Measurements from ENCODE around the gene VWCE.
"Not testable (repeated sequence)": the region's sequence is repeated elsewhere in the genome, so short reads cannot be mapped to it uniquely, and the experiment has no call there.

The VWCE gene

DNA sequence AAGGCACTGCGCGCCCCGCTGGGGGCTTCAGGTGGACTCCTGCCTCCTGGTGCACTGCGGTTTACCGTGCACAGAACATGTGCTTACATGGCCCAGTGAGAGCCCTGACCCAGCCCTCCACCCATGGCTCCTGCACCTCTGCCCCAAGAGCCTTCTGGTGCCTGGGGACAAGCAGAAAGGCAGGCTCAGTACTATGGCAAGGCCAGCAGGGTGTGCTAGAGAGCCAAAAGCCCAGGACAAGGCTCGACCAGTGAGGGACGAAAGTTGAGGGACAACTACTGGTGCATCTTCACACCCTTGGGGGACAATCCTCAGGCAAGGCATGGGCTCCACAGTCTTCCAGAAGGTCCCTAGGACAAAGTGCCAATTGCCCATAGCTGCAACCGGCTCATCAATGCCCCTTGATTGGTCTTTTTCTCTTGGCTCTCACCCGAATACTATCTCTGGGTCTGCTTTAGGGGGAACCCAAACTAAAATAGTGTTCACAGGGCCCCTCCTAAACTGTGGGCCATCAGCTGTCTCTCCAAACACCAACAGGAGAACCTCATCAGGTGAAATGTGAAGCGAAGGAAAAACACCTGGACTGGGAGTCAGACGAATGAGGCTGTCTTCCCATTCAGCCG is 40.6 kb downstream of the VWCE start:
- DNase-seq (ENCODE audit: low read depth in 2 of 2, low spot score in 1 of 2): peak; percentile 12

GRCh38 chr11:61252332-61252731 is 42.8 kb downstream of the VWCE start:
- not testable (repeated sequence) for DNase-seq (ENCODE audit: low read depth in 2 of 2, low spot score in 1 of 2)

DNA sequence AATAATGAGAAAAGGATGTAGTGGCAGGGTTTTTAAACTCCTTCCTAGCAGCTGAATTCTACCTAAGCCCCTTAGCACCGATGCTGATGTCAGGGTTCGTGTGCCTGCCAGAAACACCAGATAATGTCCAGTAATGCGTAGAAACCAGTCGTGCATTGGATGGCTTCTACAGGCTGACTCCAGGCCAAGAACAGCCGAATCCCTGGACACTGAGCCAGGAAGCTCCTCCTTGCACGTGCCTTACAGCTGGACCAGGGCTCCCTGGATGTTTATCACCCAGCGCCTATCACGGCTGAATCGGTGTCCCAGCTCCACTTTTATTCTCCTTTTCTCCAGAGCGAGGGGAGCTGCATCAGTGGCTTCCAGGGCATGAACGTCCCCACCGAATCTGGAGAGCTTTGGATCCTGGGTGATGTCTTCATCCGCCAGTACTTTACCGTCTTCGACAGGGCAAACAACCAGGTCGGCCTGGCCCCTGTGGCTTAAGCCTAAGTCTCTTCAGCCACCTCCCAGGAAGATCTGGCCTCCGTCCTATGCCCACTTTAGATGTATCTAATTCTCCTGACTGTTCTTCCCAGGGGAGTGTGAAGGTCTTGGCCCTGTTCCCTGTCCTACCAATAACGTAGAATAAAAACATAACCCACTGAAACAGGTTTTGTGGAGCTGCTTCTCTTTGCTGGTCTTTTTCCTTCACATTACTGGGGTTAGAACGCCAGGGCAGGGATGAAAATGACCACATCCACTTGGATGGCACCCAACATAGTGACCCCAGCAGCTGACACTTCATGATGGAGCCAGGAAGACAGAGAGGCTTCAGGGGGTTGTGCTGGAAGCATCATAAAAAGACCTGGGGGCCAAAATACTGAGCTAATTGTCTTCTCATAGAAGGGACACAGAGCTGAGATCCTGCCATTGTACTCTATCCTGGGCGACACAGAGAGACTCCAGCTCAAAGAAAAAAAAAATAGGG is 44.0 kb downstream of the VWCE start:
- not testable (repeated sequence) for DNase-seq (ENCODE audit: low read depth in 2 of 2, low spot score in 1 of 2)

- not testable (repeated sequence) for DNase-seq (ENCODE audit: low read depth in 2 of 2, low spot score in 1 of 2)
These were observed 45.9 kb downstream of the VWCE start for GRCh38 chr11:61249201-61249600.

DNA sequence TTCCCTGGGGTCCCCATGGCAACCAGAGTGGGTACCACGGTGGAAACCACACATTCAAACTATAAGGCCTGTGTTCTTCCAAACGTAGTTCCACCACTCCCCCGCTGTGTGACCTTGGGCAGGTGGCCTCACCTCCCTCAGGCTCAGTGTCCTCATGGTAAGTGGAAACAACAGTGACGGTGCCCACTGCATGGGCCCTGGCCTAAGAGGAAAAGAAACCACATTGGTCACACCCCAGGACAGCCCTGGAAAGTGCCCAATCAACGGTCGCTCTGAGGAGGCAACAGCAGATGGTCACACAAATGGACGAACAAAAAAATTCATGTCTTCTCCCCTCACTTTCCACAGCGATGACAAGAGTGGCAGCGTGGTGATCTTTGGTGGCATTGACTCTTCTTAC is 47.0 kb downstream of the VWCE start:
- not testable (repeated sequence) for DNase-seq (ENCODE audit: low read depth in 2 of 2, low spot score in 1 of 2)

- not testable (repeated sequence) for DNase-seq (ENCODE audit: low read depth in 2 of 2, low spot score in 1 of 2)
These were observed 49.7 kb downstream of the VWCE start for GRCh38 chr11:61245284-61245964.

- not testable (repeated sequence) for DNase-seq (ENCODE audit: low read depth in 2 of 2, low spot score in 1 of 2)
These were observed 53.6 kb downstream of the VWCE start for GRCh38 chr11:61241526-61241925.

DNA sequence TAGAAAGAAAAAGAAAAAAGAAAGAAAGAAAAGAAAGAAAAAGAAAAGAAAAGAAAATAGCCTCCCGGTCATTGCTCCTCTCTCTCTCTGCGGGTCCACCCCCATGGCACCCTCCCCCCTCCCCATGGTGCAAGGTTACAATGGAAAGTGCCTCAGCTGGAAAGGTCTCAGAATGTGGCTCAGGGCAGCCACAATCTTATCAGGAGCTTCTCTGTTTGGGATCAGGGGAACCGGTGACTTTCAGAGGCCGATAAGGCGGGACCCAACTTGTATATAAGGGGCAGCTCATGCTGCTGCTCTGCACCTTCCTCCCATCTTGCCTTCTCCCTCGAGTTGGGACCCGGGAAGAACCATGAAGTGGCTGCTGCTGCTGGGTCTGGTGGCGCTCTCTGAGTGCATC is 54.2 kb downstream of the VWCE start, which contains the start of gene PGA5:
PGA5 (plus strand) TSS at position 301 of the 400 bp plus-strand sequence; CDS start at position 353, 52 bp downstream.
- not testable (repeated sequence) for DNase-seq (ENCODE audit: low read depth in 2 of 2, low spot score in 1 of 2)

DNA sequence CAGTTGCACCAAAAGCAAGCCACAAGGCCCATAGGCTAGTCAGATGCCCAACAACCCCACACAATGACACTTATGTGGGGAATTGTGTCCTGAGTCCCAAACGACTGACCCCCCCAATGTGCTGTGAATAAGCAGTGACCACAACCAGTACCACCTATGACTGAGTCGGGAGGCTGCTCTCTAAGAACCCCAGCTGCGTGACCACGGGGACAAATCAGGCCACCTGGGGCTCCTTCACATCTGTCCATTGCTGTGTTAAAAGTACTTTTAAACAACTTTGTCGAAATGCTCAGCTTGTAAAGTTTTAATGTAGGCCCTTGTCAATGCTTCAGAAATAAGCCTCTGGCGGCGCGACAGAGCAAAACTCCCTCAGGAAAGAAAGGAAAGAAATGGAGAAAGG is 54.8 kb downstream of the VWCE start:
- not testable (repeated sequence) for DNase-seq (ENCODE audit: low read depth in 2 of 2, low spot score in 1 of 2)

DNA sequence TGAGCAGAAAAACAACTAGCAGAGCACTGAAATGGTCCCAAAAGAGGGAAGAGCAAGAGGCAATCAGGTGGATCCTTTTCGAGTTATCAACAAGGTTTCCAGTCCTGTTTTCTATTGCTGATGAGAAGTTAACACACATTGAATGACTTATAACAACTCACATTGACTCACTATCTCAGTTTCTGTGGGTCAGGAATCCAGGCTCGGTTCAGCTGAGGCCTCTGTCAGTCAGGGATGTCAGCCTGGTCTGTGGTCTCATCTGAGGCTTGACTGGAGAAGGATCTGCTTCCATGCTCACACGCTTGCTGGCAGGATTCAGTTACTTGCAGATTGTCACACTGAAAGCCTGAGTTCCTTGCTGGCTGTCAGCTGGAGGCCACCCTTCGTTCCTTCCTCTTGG is 58.0 kb downstream of the VWCE start:
- not testable (repeated sequence) for DNase-seq (ENCODE audit: low read depth in 2 of 2, low spot score in 1 of 2)

DNA sequence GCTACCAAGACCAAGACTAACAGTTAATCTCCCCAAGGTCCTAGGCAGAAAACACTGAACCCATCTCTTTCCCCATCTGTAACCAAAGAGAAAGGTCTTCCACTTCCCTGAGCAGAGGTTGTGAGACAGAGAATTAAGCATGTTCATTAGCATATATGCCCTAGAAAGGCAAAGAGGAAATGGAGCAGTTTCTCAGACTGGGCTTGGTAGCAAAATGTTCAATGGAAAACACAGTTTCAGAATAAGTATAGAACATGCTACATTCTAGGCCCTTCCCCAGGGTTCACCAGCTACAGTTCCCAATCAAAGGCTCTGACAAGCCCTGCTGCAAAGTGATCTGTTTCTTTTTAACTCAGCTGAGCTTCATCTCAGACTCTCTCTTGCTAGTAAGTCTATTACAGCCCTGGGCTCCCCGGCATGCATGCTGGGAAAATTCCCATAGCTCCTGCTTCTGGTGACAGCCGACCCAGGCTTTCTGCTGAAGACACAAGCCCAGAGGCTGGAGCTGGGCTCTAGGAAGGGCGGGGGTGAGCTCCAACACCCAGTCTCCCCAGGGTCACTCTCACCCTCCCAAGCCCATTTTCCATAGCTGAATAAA is 62.5 kb downstream of the VWCE start:
- not testable (repeated sequence) for DNase-seq (ENCODE audit: low read depth in 2 of 2, low spot score in 1 of 2)

DNA sequence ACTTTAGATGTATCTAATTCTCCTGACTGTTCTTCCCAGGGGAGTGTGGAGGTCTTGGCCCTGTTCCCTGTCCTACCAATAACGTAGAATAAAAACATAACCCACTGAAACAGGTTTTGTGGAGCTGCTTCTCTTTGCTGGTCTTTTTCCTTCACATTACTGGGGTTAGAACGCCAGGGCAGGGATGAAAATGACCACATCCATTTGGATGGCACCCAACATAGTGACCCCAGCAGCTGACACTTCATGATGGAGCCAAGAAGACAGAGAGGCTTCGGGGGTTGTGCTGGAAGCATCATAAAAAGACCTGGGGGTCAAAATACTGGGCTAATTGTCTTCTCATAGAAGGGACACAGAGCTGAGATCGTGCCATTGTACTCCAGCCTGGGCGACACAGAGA is 63.5 kb downstream of the VWCE start:
- DNase-seq (ENCODE audit: low read depth in 2 of 2, low spot score in 1 of 2): not testable (repeated sequence)

- not testable (repeated sequence) for DNase-seq (ENCODE audit: low read depth in 2 of 2, low spot score in 1 of 2)
These were observed 64.1 kb downstream of the VWCE start for GRCh38 chr11:61231033-61231432.

DNA sequence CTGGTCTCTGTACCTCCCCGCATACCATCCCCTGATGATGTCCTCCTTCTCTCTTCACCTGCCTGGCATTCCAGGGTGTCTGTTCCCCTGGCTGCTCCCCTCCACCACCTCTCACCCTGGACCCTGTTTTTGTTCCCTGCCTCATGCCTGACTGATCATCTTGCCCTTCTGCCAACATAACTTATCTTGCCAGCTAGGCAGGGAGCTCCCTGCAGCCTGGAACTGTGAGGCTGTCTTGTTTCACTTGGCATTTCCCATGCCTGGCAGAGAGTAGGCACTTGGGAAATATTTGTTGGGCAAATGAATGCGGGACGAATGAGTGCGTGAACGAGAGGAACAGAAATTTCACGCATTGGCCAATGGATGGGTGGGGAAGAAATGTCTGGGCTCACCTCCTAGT is 65.7 kb downstream of the VWCE start:
- DNase-seq (ENCODE audit: low read depth in 2 of 2, low spot score in 1 of 2): not testable (repeated sequence)

DNA sequence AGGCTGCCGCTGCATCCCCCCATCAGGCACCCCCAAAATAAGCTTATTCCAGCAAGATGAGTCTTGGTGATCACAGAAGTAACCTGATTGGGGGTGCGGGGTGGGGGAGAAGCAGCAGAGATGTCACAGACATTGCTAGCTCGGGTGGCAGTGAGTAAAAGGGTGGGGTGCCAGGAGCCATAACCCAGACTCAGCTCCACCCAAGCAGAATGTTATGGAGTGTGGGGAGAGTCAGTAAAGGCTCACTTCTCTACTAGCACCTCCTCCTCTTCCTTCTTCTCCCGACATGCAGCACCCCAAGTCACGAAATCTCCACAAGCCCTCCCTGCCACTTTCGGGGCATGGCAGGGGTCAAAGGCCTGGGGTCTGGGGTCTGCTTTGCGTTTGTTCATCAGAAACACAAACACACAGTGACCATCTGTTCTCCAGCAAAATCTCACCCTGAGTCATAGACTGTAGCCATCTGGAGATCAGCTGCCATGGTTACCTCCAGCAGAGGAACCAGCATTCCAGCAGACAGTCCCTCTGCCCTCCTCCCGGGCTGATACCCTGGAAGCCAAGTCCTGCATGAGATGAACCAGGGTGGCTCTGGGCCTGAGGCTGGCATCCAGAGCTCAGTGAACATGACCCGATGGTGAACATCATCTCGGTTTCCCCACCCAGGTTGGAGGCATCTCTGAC is 68.5 kb downstream of the VWCE start:
- DNase-seq (ENCODE audit: low read depth in 2 of 2, low spot score in 1 of 2): not testable (repeated sequence)

DNA sequence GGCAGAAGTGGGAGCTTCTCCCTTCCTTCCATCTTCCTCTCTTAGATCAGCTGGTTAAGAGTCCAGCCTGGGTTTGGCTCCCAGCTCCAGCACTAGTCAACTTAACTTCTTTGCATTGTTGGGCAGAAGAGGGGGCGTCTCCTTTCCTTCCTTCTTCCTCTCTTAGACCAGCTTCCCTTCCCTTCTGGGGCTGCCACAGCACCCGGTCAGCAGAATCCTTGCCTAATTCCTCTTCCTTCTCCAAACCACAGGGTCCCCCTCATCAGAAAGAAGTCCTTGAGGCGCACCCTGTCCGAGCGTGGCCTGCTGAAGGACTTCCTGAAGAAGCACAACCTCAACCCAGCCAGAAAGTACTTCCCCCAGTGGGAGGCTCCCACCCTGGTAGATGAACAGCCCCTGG is 72.4 kb downstream of the VWCE start:
- not testable (repeated sequence) for DNase-seq (ENCODE audit: low read depth in 2 of 2, low spot score in 1 of 2)

DNA sequence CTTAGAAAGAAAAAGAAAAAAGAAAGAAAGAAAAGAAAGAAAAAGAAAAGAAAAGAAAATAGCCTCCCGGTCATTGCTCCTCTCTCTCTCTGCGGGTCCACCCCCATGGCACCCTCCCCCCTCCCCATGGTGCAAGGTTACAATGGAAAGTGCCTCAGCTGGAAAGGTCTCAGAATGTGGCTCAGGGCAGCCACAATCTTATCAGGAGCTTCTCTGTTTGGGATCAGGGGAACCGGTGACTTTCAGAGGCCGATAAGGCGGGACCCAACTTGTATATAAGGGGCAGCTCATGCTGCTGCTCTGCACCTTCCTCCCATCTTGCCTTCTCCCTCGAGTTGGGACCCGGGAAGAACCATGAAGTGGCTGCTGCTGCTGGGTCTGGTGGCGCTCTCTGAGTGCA is 73.1 kb downstream of the VWCE start, which contains the start of gene PGA4:
PGA4 (plus strand) TSS at position 301 of the 400 bp plus-strand sequence; CDS start at position 355, 54 bp downstream.
- DNase-seq (ENCODE audit: low read depth in 2 of 2, low spot score in 1 of 2): not testable (repeated sequence)

DNA sequence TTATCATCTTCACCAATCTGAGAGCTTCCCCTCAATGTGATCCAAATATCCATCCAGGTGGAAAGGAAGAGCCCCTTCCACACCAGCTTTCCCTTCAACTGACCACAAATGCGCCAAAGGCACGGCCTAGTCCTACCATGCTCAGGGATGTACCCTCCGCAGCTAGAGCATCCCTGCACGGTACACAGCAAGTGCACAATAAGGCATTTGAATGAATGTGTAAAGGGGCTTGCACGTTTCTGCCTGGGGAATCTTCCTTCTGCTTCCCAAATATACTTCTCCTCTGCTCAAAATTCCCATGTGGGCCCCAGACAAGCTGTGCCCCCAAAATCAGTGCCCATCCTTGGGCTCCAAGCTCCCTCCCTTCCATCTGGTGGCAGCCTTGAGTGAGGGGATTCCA is 76.1 kb downstream of the VWCE start:
- not testable (repeated sequence) for DNase-seq (ENCODE audit: low read depth in 2 of 2, low spot score in 1 of 2)

DNA sequence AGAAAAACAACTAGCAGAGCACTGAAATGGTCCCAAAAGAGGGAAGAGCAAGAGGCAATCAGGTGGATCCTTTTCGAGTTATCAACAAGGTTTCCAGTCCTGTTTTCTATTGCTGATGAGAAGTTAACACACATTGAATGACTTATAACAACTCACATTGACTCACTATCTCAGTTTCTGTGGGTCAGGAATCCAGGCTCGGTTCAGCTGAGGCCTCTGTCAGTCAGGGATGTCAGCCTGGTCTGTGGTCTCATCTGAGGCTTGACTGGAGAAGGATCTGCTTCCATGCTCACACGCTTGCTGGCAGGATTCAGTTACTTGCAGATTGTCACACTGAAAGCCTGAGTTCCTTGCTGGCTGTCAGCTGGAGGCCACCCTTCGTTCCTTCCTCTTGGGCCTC is 76.8 kb downstream of the VWCE start:
- DNase-seq (ENCODE audit: low read depth in 2 of 2, low spot score in 1 of 2): not testable (repeated sequence)

GRCh38 chr11:61213711-61214324 is 81.3 kb downstream of the VWCE start:
- DNase-seq (ENCODE audit: low read depth in 2 of 2, low spot score in 1 of 2): not testable (repeated sequence)

Data from stimulated activated CD8-positive, alpha-beta memory T cell treated with anti-CD3 and anti-CD28 coated beads, Interleukin-4, amount 100 ng/mL, for 4 hours (primary cell).